ENCODE results near the gene CAMK2B. TPM values are rescaled to one million over a fixed set of nuclear protein-coding genes. Genes with fewer than 3 reads are reported as not detected.

The CAMK2B gene
- total and polyA plus RNA-seq, 12 donors: 30.8 to 152 (median 113) TPM

- H3K9me3 ChIP-seq: no peaks in the 10 kb centered on the region
- H3K27ac ChIP-seq: peak overlapping the region in 3 of 10 donors; percentile 20 to 82 (median 25)
- H3K36me3 ChIP-seq: no peaks in the 10 kb centered on the region
- H3K4me1 ChIP-seq: peaks cover 0 to 77% (median 37%) of the 10 kb centered on the region in 9 donors
- no peak for TF ChIP-seq CTCF (IDR thresholded peaks at IDR 0.05)
- peak in 1 of 2 donors; percentile 34 for DNase-seq
- no peak overlapping the region for H3K4me3 ChIP-seq
- ATAC-seq: peak in 2 of 8 donors; percentile 1 to 6
- no peaks in the 10 kb centered on the region for H3K27me3 ChIP-seq
- intact Hi-C loops (cut with DNase I): no loop called here
- WGBS, 2 donors: 75 to 76% methylated on average over 20 of the region's 20 CpGs
These were observed 44.2 kb downstream of the CAMK2B start for GRCh38 chr7:44280993-44281721.

GRCh38 chr7:44280636-44280992 lies 44.8 kb downstream of the CAMK2B start:
- intact Hi-C loops (cut with DNase I): no loop called here
- Histone ChIP-seq H3K36me3 (no peaks in the 10 kb centered on the region), H3K4me1 (peaks cover 0 to 79% (median 39%) of the 10 kb centered on the region in 9 donors), H3K4me3 (no peak overlapping the region), H3K9me3 (no peaks in the 10 kb centered on the region), H3K27ac (peak overlapping the region in 3 of 10 donors; percentile 15 to 82 (median 25)), H3K27me3 (no peaks in the 10 kb centered on the region)
- no peak for DNase-seq
- no peak for TF ChIP-seq CTCF (IDR thresholded peaks at IDR 0.05)
- no peak for ATAC-seq
- 74 to 85% methylated on average over 8 of the region's 8 CpGs for WGBS, 2 donors

- Histone ChIP-seq H3K27me3 (no peaks in the 10 kb centered on the region), H3K9me3 (no peaks in the 10 kb centered on the region), H3K4me3 (no peak overlapping the region), H3K4me1 (peaks cover 0 to 86% (median 43%) of the 10 kb centered on the region in 9 donors), H3K27ac (peak overlapping the region in 2 of 10 donors; percentile 15 to 25), H3K36me3 (no peaks in the 10 kb centered on the region)
- intact Hi-C loops (cut with DNase I): no loop called here
- 78 to 84% methylated on average over 15 of the region's 15 CpGs for WGBS, 2 donors
- ATAC-seq: no peak
- TF ChIP-seq CTCF (IDR thresholded peaks at IDR 0.05): no peak
- no peak for DNase-seq
These were observed 45.5 kb downstream of the CAMK2B start for GRCh38 chr7:44279731-44280505.

GRCh38 chr7:44279286-44279685 lies 46.1 kb downstream of the CAMK2B start:
- WGBS, 2 donors: 81 to 90% methylated on average over 6 of the region's 6 CpGs
- no peaks in the 10 kb centered on the region for H3K36me3 ChIP-seq
- no peak overlapping the region for H3K27ac ChIP-seq
- H3K9me3 ChIP-seq: no peaks in the 10 kb centered on the region
- DNase-seq: no peak
- TF ChIP-seq CTCF (IDR thresholded peaks at IDR 0.05): no peak
- H3K4me1 ChIP-seq: peaks cover 0 to 89% (median 43%) of the 10 kb centered on the region in 9 donors
- intact Hi-C loops (cut with DNase I): no loop called here
- no peaks in the 10 kb centered on the region for H3K27me3 ChIP-seq
- ATAC-seq: no peak
- H3K4me3 ChIP-seq: no peak overlapping the region

All from heart right ventricle (tissue), 16 donors.